ENCODE results near the gene ATPAF1. TPM values are rescaled to one million over a fixed set of nuclear protein-coding genes. Genes with fewer than 3 reads are reported as not detected.
A peak's percentile ranks its signal among the peaks of the same experiment; 100 is the strongest.

Gene ATPAF1
- total RNA-seq, 1 donor from 2014 or later, result 35.7 TPM

DNA sequence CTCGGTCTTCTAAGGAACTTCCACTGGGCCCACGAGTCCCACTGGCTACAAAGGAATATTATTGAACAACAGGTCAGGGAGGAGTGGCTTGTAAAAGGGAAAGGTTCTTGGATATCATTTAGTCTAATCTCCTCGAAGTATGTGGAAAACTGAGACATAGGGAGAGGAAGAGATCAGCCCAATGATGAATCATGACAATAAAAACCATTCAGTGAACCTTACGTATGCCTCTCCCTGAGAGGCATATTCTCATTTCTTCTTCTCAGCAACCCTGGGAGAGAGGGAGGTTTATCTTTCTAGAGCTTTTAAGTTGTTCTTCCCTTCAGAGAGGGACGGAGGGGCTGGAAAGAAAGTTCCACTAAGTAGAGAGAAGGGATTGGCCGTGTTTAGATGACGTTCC lies 46.2 kb downstream of the ATPAF1 start:
- TF ChIP-seq, protein P1, sequence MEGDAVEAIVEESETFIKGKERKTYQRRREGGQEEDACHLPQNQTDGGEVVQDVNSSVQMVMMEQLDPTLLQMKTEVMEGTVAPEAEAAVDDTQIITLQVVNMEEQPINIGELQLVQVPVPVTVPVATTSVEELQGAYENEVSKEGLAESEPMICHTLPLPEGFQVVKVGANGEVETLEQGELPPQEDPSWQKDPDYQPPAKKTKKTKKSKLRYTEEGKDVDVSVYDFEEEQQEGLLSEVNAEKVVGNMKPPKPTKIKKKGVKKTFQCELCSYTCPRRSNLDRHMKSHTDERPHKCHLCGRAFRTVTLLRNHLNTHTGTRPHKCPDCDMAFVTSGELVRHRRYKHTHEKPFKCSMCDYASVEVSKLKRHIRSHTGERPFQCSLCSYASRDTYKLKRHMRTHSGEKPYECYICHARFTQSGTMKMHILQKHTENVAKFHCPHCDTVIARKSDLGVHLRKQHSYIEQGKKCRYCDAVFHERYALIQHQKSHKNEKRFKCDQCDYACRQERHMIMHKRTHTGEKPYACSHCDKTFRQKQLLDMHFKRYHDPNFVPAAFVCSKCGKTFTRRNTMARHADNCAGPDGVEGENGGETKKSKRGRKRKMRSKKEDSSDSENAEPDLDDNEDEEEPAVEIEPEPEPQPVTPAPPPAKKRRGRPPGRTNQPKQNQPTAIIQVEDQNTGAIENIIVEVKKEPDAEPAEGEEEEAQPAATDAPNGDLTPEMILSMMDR (IDR thresholded peaks at IDR 0.05), result no peak
- peak overlapping the region; percentile 8 for H3K4me3 Mint-ChIP-seq (ENCODE audit: unreplicated experiment)
- no peak for DNase-seq (ENCODE audit: extremely low spot score, unreplicated experiment)
- no peaks in the 10 kb centered on the region for H3K9me3 Mint-ChIP-seq (ENCODE audit: unreplicated experiment)
- no peaks in the 10 kb centered on the region for H3K36me3 Mint-ChIP-seq (ENCODE audit: unreplicated experiment)
- peaks cover 25% of the 10 kb centered on the region for H3K4me1 Mint-ChIP-seq (ENCODE audit: unreplicated experiment)
- peak overlapping the region; percentile 71 for H3K27ac Mint-ChIP-seq (ENCODE audit: unreplicated experiment)
- no peaks in the 10 kb centered on the region for H3K27me3 Mint-ChIP-seq (ENCODE audit: unreplicated experiment)

DNA sequence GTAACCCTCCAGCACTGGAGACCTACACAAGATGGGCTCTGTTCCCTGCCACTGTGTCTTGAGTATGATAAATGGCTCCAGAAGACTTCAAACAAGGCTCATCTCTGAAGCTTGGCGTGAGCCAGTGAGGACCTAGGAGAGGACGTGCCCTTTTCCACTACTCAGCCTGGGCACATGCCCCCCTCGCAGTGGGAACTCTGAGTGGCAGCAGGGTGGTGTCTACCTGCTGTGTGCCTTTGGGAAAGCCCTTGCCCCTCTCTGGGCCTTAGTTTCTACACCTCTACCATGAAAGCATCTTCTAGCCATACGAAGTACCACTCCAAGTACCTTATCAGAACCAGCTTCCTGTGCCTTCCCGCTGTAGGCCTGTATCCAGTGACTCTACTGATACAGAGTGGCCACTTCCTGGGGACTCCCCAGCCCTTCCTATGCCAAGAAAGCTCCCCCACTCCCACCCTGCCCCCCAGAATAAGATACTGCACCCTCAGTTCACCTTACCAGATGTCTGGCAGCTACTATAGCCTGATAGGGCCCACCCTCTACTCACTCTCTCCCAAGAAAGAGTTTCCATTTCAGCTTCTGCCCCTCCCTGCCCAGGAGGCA lies 48.4 kb downstream of the ATPAF1 start:
- no peak for DNase-seq (ENCODE audit: extremely low spot score, unreplicated experiment)
- Mint-ChIP-seq H3K4me3 (ENCODE audit: unreplicated experiment) (no peak overlapping the region), H3K27me3 (ENCODE audit: unreplicated experiment) (no peaks in the 10 kb centered on the region), H3K27ac (ENCODE audit: unreplicated experiment) (no peak overlapping the region), H3K36me3 (ENCODE audit: unreplicated experiment) (no peaks in the 10 kb centered on the region), H3K4me1 (ENCODE audit: unreplicated experiment) (peaks cover 41% of the 10 kb centered on the region), H3K9me3 (ENCODE audit: unreplicated experiment) (no peaks in the 10 kb centered on the region)
- TF ChIP-seq, protein P1 (IDR thresholded peaks at IDR 0.05), result no peak

- TF ChIP-seq, protein P1 (IDR thresholded peaks at IDR 0.05), result no peak
- H3K9me3 Mint-ChIP-seq (ENCODE audit: unreplicated experiment), result no peaks in the 10 kb centered on the region
- DNase-seq (ENCODE audit: extremely low spot score, unreplicated experiment), result no peak
- no peak overlapping the region for H3K4me3 Mint-ChIP-seq (ENCODE audit: unreplicated experiment)
- no peak overlapping the region for H3K27ac Mint-ChIP-seq (ENCODE audit: unreplicated experiment)
- peaks cover 50% of the 10 kb centered on the region for H3K4me1 Mint-ChIP-seq (ENCODE audit: unreplicated experiment)
- no peaks in the 10 kb centered on the region for H3K36me3 Mint-ChIP-seq (ENCODE audit: unreplicated experiment)
- no peaks in the 10 kb centered on the region for H3K27me3 Mint-ChIP-seq (ENCODE audit: unreplicated experiment)
Measured at GRCh38 chr1:46618754-46619415, 49.3 kb downstream of the ATPAF1 start.

- peak overlapping the region; percentile 95 for H3K27ac Mint-ChIP-seq (ENCODE audit: unreplicated experiment)
- peaks cover 58% of the 10 kb centered on the region for H3K4me1 Mint-ChIP-seq (ENCODE audit: unreplicated experiment)
- no peaks in the 10 kb centered on the region for H3K9me3 Mint-ChIP-seq (ENCODE audit: unreplicated experiment)
- H3K36me3 Mint-ChIP-seq (ENCODE audit: unreplicated experiment), result no peaks in the 10 kb centered on the region
- TF ChIP-seq, protein P1 (IDR thresholded peaks at IDR 0.05), result no peak
- H3K4me3 Mint-ChIP-seq (ENCODE audit: unreplicated experiment), result no peak overlapping the region
- no peak for DNase-seq (ENCODE audit: extremely low spot score, unreplicated experiment)
- H3K27me3 Mint-ChIP-seq (ENCODE audit: unreplicated experiment), result no peaks in the 10 kb centered on the region
Measured at GRCh38 chr1:46617833-46618232, 50.3 kb downstream of the ATPAF1 start.

DNA sequence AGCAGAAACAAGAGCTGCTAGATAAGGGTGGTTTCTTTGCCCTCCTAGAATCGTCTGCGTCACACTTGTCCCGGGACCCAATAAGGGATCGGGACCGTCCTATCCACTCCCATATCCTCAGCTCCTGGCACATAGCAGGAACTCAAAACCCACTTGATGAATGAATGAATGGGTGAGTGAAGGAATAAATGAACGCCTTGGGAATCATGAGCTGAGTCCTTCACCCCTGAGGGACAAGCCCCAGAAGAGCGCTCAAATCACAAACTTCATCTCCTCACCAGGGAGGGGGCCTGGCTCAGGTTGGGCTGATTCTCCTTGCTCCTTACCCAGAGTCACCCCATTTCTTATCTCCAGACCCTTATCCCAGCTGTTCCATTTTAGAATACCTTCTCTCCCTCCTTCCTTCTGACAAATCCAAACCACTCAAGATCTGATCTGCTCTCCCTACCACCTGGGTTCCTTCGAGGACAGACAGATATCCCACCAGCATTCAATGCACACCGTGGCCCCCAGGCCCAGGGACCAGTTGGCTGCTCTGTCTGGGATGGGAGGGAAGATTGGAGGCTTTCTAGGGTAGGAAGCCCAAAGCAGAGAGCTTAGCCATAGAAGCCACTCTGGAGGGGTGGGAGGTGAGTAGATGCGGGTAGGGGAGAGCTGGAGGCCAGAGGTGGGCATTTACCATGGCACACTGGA lies 50.9 kb downstream of the ATPAF1 start:
- H3K36me3 Mint-ChIP-seq (ENCODE audit: unreplicated experiment), result no peaks in the 10 kb centered on the region
- H3K4me1 Mint-ChIP-seq (ENCODE audit: unreplicated experiment), result peaks cover 59% of the 10 kb centered on the region
- DNase-seq (ENCODE audit: extremely low spot score, unreplicated experiment), result no peak
- H3K9me3 Mint-ChIP-seq (ENCODE audit: unreplicated experiment), result no peaks in the 10 kb centered on the region
- no peaks in the 10 kb centered on the region for H3K27me3 Mint-ChIP-seq (ENCODE audit: unreplicated experiment)
- TF ChIP-seq, protein P1 (IDR thresholded peaks at IDR 0.05), result no peak
- peak overlapping the region; percentile 95 for H3K27ac Mint-ChIP-seq (ENCODE audit: unreplicated experiment)
- H3K4me3 Mint-ChIP-seq (ENCODE audit: unreplicated experiment), result peak overlapping the region; percentile 89

All from osteocyte (in vitro differentiated cells).